Measurements from ENCODE around the gene SH2D1A. TPM values are rescaled to one million over a fixed set of nuclear protein-coding genes. Genes with fewer than 3 reads are reported as not detected.

SH2D1A gene
- total RNA-seq, 4 donors from 2014 or later = 0.54 to 7.7 (median 1.7) TPM

- no peak for ATAC-seq
- 55 to 78% methylated on average over 2 to 3 of the region's 3 CpGs for WGBS, 2 donors (ENCODE audit: low coverage in 1 of 2)
- TF ChIP-seq EP300 (IDR thresholded peaks at IDR 0.05) (no peak), CTCF (IDR thresholded peaks at IDR 0.05) (no peak), POLR2A (IDR thresholded peaks at IDR 0.05) (no peak), POLR2AphosphoS5 (IDR thresholded peaks at IDR 0.05) (no peak)
- Histone ChIP-seq H3K4me3 (no peak overlapping the region), H3K36me3 (no peaks in the 10 kb centered on the region), H3K27me3 (no peaks in the 10 kb centered on the region), H3K4me1 (peaks cover 0 to 6% (median 0%) of the 10 kb centered on the region in 3 donors), H3K9me3 (no peaks in the 10 kb centered on the region), H3K27ac (no peak overlapping the region)
These were observed 46.4 kb downstream of the SH2D1A start for GRCh38 chrX:124392794-124393193.

- no peaks in the 10 kb centered on the region for H3K36me3 ChIP-seq
- no peaks in the 10 kb centered on the region for H3K9me3 ChIP-seq
- TF ChIP-seq EP300 (IDR thresholded peaks at IDR 0.05) = no peak
- TF ChIP-seq POLR2A (IDR thresholded peaks at IDR 0.05) = no peak
- TF ChIP-seq CTCF (IDR thresholded peaks at IDR 0.05) = no peak
- no peak for TF ChIP-seq POLR2AphosphoS5 (IDR thresholded peaks at IDR 0.05)
- WGBS, 2 donors (ENCODE audit: low coverage in 1 of 2) = 36 to 67% methylated on average over 1 of the region's 1 CpG
- H3K27ac ChIP-seq = no peak overlapping the region
- H3K4me1 ChIP-seq = peaks cover 0 to 2% (median 0%) of the 10 kb centered on the region in 3 donors
- H3K27me3 ChIP-seq = no peaks in the 10 kb centered on the region
- H3K4me3 ChIP-seq = no peak overlapping the region
- ATAC-seq = no peak
These were observed 46.9 kb downstream of the SH2D1A start for GRCh38 chrX:124393238-124393637.

GRCh38 chrX:124393659-124394058 lies 47.3 kb downstream of the SH2D1A start:
- Histone ChIP-seq H3K9me3 (no peaks in the 10 kb centered on the region), H3K4me3 (no peak overlapping the region), H3K27ac (no peak overlapping the region), H3K36me3 (no peaks in the 10 kb centered on the region), H3K4me1 (no peaks in the 10 kb centered on the region), H3K27me3 (no peaks in the 10 kb centered on the region)
- WGBS, 2 donors (ENCODE audit: low coverage in 1 of 2) = 68 to 93% methylated on average over 2 to 3 of the region's 3 CpGs
- TF ChIP-seq EP300 (IDR thresholded peaks at IDR 0.05) (no peak), CTCF (IDR thresholded peaks at IDR 0.05) (no peak), POLR2AphosphoS5 (IDR thresholded peaks at IDR 0.05) (no peak), POLR2A (IDR thresholded peaks at IDR 0.05) (no peak)
- ATAC-seq = no peak

GRCh38 chrX:124395145-124395880 lies 49.0 kb downstream of the SH2D1A start:
- WGBS, 2 donors (ENCODE audit: low coverage in 1 of 2) = 55 to 67% methylated on average over 2 to 3 of the region's 3 CpGs
- Histone ChIP-seq H3K4me1 (no peaks in the 10 kb centered on the region), H3K4me3 (no peak overlapping the region), H3K27me3 (no peaks in the 10 kb centered on the region), H3K9me3 (no peaks in the 10 kb centered on the region), H3K36me3 (no peaks in the 10 kb centered on the region), H3K27ac (no peak overlapping the region)
- TF ChIP-seq POLR2A (IDR thresholded peaks at IDR 0.05) (no peak), POLR2AphosphoS5 (IDR thresholded peaks at IDR 0.05) (no peak), CTCF (IDR thresholded peaks at IDR 0.05) (no peak), EP300 (IDR thresholded peaks at IDR 0.05) (no peak)
- ATAC-seq = no peak

- Histone ChIP-seq H3K9me3 (no peaks in the 10 kb centered on the region), H3K27ac (no peak overlapping the region), H3K36me3 (no peaks in the 10 kb centered on the region), H3K4me3 (no peak overlapping the region), H3K27me3 (no peaks in the 10 kb centered on the region), H3K4me1 (peaks cover 0 to 2% (median 0%) of the 10 kb centered on the region in 3 donors)
- ATAC-seq = no peak
- TF ChIP-seq EP300 (IDR thresholded peaks at IDR 0.05) (no peak), CTCF (IDR thresholded peaks at IDR 0.05) (no peak), POLR2A (IDR thresholded peaks at IDR 0.05) (no peak), POLR2AphosphoS5 (IDR thresholded peaks at IDR 0.05) (no peak)
- 50 to 67% methylated on average over 1 of the region's 2 CpGs for WGBS, 2 donors (ENCODE audit: low coverage in 1 of 2)
These were observed 55.3 kb downstream of the SH2D1A start for GRCh38 chrX:124401696-124402095.

Data from gastroesophageal sphincter (tissue), 4 donors.